ENCODE data around the gene EBLN2. TPM values are rescaled to one million over a fixed set of nuclear protein-coding genes. Genes with fewer than 3 reads are reported as not detected.

The EBLN2 gene
- total RNA-seq, 2 donors from 2014 or later: 4.7 to 6.9 TPM

GRCh38 chr3:73101881-73102280 lies 40.4 kb downstream of the EBLN2 start:
- Histone ChIP-seq H3K27me3 (replicated peaks; ENCODE audit: insufficient read depth) (no peaks in the 10 kb centered on the region), H3K27ac (no peak overlapping the region), H3K9me3 (no peaks in the 10 kb centered on the region), H3K4me3 (no peak overlapping the region), H3K36me3 (no peaks in the 10 kb centered on the region), H3K4me1 (ENCODE audit: control insufficient read depth in 1 of 2, low read depth in 2 of 2) (no peaks in the 10 kb centered on the region)
- ATAC-seq (ENCODE audit: insufficient number of reproducible peaks, low FRiP score, low read depth) (no peak), DNase-seq (ENCODE audit: low spot score) (no peak)
- TF ChIP-seq, protein P1, sequence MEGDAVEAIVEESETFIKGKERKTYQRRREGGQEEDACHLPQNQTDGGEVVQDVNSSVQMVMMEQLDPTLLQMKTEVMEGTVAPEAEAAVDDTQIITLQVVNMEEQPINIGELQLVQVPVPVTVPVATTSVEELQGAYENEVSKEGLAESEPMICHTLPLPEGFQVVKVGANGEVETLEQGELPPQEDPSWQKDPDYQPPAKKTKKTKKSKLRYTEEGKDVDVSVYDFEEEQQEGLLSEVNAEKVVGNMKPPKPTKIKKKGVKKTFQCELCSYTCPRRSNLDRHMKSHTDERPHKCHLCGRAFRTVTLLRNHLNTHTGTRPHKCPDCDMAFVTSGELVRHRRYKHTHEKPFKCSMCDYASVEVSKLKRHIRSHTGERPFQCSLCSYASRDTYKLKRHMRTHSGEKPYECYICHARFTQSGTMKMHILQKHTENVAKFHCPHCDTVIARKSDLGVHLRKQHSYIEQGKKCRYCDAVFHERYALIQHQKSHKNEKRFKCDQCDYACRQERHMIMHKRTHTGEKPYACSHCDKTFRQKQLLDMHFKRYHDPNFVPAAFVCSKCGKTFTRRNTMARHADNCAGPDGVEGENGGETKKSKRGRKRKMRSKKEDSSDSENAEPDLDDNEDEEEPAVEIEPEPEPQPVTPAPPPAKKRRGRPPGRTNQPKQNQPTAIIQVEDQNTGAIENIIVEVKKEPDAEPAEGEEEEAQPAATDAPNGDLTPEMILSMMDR (IDR thresholded peaks at IDR 0.05): no peak

DNA sequence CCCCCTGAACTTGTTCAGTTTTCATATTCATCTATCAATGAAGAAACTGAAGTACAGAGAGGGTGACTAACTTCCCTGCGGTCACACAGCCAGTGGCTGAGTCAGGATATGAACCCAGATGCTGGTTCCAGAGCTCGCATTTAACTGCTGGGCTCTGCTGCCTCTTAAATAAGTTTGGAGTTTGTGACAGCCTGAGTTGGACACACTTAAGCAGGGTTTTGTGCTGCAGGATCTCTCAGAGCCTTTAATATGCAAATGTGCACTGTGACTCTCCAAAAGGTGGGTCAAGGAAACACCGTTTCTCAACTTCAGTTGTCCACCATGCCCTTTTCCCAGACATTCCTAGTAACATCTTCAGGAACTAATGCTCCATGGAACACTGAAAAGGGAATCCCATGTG lies 45.8 kb downstream of the EBLN2 start:
- no peaks in the 10 kb centered on the region for H3K9me3 ChIP-seq
- no peaks in the 10 kb centered on the region for H3K36me3 ChIP-seq
- ATAC-seq (ENCODE audit: insufficient number of reproducible peaks, low FRiP score, low read depth) (no peak), DNase-seq (ENCODE audit: low spot score) (no peak)
- TF ChIP-seq, protein P1 (IDR thresholded peaks at IDR 0.05): no peak
- H3K4me3 ChIP-seq: no peak overlapping the region
- H3K27me3 ChIP-seq (replicated peaks; ENCODE audit: insufficient read depth): no peaks in the 10 kb centered on the region
- H3K27ac ChIP-seq: no peak overlapping the region
- no peaks in the 10 kb centered on the region for H3K4me1 ChIP-seq (ENCODE audit: control insufficient read depth in 1 of 2, low read depth in 2 of 2)

DNA sequence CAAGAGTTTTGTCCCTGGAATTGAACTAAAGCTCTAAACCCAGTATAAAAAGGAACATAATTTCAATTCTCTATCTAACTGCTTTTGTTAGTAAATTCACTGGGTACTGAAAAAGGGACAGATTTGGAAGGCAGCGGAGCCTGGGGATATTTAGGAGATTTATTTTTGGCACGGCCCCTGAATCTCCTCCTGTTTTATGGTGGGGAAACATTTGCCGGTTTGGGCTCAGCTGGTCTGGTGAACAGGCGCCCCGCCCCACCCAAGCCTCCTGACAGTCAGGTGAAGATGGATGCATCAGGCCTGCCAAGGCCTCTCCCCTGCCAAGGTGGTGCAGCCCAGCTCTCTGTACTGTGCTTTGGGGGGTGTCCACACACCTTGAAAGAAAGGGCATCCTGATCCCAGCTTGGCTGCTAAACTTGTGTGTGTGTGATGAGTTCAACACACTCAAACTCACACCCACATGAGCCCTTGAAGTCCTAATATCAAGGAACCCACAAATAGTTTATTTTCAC lies 46.3 kb downstream of the EBLN2 start:
- TF ChIP-seq, protein P1 (IDR thresholded peaks at IDR 0.05): no peak
- Histone ChIP-seq H3K4me1 (ENCODE audit: control insufficient read depth in 1 of 2, low read depth in 2 of 2) (no peaks in the 10 kb centered on the region), H3K4me3 (no peak overlapping the region), H3K27me3 (replicated peaks; ENCODE audit: insufficient read depth) (no peaks in the 10 kb centered on the region), H3K36me3 (no peaks in the 10 kb centered on the region), H3K27ac (no peak overlapping the region), H3K9me3 (no peaks in the 10 kb centered on the region)
- no peak for ATAC-seq (ENCODE audit: insufficient number of reproducible peaks, low FRiP score, low read depth)
- DNase-seq (ENCODE audit: low spot score): no peak

DNA sequence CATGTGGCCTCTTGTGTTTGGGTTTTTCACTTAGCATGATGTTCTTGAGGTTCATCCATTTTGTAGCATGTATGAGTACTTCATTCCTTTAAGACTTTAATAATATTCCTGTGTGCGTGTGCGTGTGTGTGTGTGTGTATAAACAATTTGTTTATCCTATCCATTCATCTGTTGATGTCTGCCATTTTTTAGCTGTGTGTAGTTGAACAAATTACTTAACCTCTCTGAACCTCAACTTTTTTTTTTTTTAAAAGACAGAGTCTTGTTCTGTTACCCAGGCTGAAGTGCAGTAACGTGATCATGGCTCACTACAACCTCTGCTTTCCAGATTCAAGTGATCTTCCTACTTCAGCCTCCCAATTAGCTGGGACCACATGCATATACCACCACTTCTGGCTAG lies 47.3 kb downstream of the EBLN2 start:
- Histone ChIP-seq H3K4me1 (ENCODE audit: control insufficient read depth in 1 of 2, low read depth in 2 of 2) (no peaks in the 10 kb centered on the region), H3K27ac (no peak overlapping the region), H3K4me3 (no peak overlapping the region), H3K9me3 (no peaks in the 10 kb centered on the region), H3K27me3 (replicated peaks; ENCODE audit: insufficient read depth) (no peaks in the 10 kb centered on the region), H3K36me3 (no peaks in the 10 kb centered on the region)
- no peak for DNase-seq (ENCODE audit: low spot score)
- TF ChIP-seq, protein P1 (IDR thresholded peaks at IDR 0.05): no peak
- ATAC-seq (ENCODE audit: insufficient number of reproducible peaks, low FRiP score, low read depth): no peak

DNA sequence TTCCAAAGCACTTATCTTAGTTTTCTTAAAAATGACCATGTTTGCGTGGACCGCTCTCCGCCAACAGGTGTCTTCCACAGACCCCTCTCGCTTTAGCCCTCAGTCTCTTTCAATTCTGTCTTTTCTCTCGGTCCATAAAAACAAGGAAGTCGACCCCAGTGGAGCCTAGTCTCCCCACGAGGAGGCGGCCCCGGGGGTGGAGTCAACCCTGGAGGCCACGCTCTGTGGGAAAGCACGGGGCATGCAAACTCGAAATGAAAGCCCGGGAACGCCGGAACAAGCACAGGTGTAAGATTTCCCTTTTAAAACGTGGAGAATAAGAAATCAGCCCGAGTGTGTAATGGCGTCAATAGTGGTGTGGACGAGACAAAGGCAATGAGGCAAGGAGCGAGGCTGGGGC lies 49.1 kb downstream of the EBLN2 start:
- ATAC-seq (ENCODE audit: insufficient number of reproducible peaks, low FRiP score, low read depth) (no peak), DNase-seq (ENCODE audit: low spot score) (no peak)
- Histone ChIP-seq H3K4me3 (no peak overlapping the region), H3K27ac (no peak overlapping the region), H3K4me1 (ENCODE audit: control insufficient read depth in 1 of 2, low read depth in 2 of 2) (no peaks in the 10 kb centered on the region), H3K9me3 (no peaks in the 10 kb centered on the region), H3K36me3 (no peaks in the 10 kb centered on the region), H3K27me3 (replicated peaks; ENCODE audit: insufficient read depth) (no peaks in the 10 kb centered on the region)
- TF ChIP-seq, protein P1 (IDR thresholded peaks at IDR 0.05): no peak

Other genes starting within 250 kb of the EBLN2 start
- 10 to 100 TPM in 1 of 2 donors, 1 to 10 TPM in 1; 4.5 to 12.3 TPM for gene SHQ1, start 213.2 kb upstream of the EBLN2 start, total RNA-seq
- gene GXYLT2, start 173.6 kb upstream of the EBLN2 start, total RNA-seq: 10 to 100 TPM; 32.4 to 35.1 TPM
- gene PPP4R2, start 64.8 kb upstream of the EBLN2 start, total RNA-seq: 10 to 100 TPM; 39.3 to 47.0 TPM